Dermis microvascular lymphatic vessel endothelial cell (primary cell): ENCODE data around the gene VIPAS39. TPM values are rescaled to one million over a fixed set of nuclear protein-coding genes. Genes with fewer than 3 reads are reported as not detected.

Experiments used
- DNase-seq, 2 donors: peaks; one replicate each; pipeline versions ENCODE4 v3.0.0 to v3.0.0-alpha.2; 2010; ENCODE audit warnings: low read depth in 2 of 2
- total RNA-seq: library from RNA; depleted of rRNA; stranded (reverse); fragments of >200 nt; gene quantifications from 2 replicates; pipeline ENCODE4 v1.2.1, GENCODE V29; 2014

Gene VIPAS39
- 25.2 and 25.9 TPM in 2 replicates for total RNA-seq

- peak; percentile 99 to 100 for DNase-seq
Observed at GRCh38 chr14:77457522-77458248, at the start of gene VIPAS39, which contains the start of gene AHSA1. Gene VIPAS39, minus strand, starts transcription at chr14:77457601. Its CDS starts 3,499 bp downstream, at chr14:77454102. Gene AHSA1, plus strand, starts transcription at chr14:77458093. Its CDS starts 97 bp downstream, at chr14:77458190.

- no peak for DNase-seq
Observed at GRCh38 chr14:77505031-77505430, 47.6 kb upstream of the VIPAS39 start.

DNA sequence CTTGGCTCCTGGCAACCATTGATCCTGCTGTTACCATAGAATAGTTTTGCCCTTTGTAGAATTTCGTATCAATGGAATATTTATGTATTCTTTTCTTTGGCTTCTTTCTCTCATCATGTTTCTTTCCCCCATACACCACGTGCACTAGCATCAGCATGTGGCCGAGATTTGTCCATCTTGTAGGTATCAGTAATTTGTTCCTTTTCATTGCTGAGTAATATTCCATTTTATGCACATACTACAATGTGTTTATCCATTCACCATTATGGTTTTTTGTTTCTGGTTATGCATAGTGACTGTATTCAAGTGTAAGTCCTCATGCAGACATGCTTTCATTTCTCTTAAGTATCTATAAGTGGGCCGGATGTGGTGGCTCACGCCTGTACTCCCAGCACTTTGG lies 45.7 kb upstream of the VIPAS39 start:
- no peak for DNase-seq

DNA sequence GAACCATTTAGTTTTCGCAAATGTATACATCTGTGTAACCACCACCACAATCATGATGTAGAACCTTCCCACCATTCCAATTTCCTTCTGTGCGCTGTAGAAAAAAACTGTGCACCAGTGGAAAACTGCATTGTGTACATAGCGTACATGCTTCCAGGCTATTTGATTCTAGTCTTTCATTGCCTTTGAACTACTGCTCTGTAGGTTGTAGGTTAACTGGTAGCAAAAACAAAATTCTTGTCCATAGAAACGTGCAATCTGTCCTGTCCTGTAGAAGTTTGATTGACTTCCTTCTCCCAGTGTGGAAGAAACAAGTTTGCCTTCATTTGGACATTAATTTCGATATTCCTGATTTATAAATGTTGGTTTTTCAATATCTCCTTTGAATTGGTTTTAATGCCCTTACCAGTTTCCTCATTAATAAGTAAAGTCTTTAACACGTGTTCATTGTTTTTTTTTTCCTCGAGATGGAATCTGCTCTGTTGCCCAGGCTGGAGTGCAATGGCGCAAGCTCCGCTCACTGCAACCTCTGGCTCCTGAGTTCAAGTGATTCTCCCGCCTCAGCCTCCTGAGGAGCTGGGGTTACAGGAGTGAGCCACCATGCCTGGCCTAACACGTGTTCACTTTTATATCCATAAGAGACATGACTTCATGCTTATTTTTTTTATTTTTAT lies 44.8 kb upstream of the VIPAS39 start:
- no peak for DNase-seq

DNA sequence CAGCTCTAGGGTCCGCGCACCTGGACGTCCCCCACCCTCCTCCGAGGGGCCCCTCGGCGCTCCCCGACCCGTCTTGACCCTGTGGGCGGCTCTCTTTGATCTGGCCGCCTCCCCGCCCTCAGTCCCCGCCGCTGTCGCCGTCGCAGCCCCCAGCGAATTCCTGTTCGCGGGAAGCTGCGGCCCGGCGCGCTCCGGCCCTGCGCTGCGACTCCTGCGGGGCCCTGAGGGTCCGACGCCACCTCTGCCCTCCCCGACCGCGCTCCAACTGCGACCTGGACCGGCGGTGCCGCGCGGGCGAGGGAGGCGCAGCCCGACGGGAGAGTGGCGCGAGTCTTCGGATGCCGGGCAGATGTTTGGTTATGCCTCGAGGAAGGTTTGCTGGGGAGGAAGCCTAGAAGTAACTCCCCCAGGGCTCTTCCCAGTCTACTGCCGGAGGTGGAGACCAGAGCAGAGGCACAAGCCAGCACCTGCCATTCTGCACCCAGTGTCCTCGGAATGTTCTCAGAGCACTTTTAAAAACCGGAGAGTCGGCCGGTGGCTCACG lies 41.7 kb upstream of the VIPAS39 start:
- DNase-seq, result no peak

DNA sequence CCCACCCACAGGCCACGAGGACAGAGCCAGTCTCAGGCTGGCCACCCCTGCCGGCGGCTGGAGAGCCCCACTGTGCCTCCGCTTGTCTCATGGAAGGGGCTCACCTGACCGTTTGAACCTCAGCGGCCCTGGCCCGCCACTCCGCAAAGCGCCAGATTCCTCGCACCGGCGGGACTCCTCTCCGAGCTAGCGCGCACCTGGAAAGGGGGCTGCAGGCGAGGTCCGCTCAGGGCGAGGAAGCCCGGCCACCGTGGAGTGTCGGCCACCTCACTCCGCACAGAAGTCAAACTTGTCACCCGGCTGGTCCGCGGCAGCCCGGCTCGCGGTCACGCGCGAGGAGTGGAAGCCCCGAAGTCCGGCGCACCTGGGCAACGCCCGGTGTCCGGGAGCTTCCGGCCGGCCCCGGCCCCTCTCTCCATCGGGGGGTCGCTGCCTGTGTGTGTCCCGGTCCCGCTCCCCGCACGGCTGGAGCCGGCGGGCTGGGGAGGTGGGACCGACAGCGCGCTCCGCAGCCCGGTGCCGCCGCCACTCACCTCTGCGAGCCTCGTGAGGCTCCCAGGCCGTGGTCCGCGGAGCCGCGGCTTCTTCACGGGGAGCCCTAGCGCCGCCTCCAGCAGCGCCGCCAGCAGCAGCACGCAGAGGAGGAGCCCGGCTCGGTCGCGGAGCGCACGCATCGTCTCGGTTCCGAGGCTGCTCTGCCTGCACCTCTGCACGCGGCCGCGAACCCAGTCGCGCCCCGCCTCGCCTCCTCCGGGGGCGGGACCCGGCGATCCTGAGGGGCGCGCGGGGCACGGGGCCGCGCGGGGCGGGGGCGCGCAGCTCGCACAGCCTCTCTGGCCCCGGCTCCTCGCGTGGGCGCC lies 40.9 kb upstream of the VIPAS39 start, which contains the start of gene ISM2:
Gene ISM2 (minus strand): TSS at position 697 of the 860 bp plus-strand sequence. CDS start 23 bp downstream, at position 674.
- peak in 1 of 2 donors; percentile 45 for DNase-seq

- DNase-seq, result no peak
Observed at GRCh38 chr14:77495334-77495733, 37.9 kb upstream of the VIPAS39 start.

DNA sequence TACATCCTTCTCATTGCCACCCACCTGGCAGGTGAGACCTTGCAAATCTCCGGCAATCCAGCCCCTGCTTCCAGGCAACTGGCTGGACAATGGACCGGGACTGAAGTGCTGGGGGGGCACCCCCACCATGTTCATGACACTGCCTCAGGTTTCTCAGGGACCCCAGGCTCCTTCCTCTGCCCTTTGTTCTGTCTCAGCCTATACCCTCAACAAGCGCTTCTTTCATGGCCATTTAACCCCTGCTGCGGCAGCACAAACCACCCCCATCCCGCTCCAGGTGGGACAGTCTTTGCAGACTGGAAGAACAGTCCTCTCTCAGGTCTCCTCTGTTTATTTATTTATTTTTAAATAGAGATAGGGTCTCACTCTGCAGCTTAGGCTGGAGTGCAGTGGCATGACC lies 33.7 kb upstream of the VIPAS39 start:
- no peak for DNase-seq

DNA sequence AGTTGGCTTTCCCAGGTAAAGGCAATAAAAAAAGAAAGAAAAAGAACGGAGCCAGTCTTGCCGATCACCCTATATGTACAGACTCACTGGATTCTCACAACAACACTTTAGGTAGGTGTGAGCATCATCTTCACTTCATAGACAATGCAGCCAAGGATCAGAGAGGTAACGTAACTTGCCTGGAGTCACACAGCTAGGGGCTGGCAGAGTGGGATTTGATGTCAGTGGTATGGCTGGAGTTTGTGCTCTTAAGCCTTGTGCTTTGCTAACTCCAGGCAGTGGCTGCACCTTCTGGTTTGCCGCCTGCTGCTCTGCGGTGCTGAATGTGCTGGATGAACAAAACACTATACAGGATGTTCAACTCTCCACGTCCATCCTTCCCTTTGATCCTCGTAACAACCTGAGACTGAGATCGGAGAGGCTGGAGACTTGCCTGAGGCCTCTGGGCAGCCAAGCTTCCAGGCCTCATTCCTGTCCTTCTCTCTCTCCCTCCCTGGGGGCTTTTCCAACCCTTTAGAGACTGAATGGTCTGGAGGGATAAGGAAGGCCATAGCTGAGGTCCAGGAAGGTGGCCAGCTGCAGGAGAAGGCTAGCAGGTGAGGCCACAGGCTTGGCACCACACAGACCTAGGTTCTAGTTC lies 33.1 kb upstream of the VIPAS39 start:
- no peak for DNase-seq

GRCh38 chr14:77489041-77489440 lies 31.6 kb upstream of the VIPAS39 start:
- no peak for DNase-seq

GRCh38 chr14:77488558-77488957 lies 31.2 kb upstream of the VIPAS39 start:
- DNase-seq, result no peak

DNA sequence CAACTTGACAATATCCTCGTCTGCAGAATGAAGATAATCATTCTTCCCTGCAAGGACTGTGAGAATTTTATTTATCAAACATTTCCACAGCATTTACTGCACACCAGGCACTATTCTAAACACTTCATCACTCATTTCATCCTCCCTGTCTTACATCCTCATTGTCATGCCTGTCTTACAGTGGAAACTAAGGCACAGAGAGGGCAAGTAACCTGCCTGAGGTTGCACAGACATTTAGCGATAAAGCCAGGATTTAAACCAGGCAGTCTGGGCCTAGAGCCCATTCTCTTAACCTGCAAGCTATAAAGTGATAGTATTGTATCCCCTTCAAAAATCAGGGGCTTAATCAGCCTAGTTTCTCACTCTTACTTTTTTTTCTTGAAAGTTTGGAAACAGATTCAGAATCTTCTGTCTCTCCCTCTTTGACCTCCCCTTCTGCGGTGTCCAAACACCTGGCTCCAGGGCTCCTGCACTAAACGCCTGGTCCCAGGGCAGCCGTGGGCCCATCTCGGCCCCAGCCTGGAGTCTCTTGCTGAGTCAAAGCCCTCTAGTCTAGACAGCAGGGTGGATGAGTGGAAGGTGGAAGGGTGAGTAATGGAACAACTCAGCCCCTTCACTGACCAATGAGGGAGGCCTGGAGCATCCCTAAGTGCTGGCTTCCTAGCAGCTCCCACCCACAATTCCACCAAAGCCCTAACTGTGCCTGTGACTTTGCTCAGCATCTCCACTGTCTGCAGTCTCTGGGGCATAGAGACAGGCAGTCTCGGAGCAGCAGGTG lies 28.7 kb upstream of the VIPAS39 start:
- DNase-seq, result no peak

- DNase-seq, result no peak
Observed at GRCh38 chr14:77485256-77485655, 27.9 kb upstream of the VIPAS39 start.

DNA sequence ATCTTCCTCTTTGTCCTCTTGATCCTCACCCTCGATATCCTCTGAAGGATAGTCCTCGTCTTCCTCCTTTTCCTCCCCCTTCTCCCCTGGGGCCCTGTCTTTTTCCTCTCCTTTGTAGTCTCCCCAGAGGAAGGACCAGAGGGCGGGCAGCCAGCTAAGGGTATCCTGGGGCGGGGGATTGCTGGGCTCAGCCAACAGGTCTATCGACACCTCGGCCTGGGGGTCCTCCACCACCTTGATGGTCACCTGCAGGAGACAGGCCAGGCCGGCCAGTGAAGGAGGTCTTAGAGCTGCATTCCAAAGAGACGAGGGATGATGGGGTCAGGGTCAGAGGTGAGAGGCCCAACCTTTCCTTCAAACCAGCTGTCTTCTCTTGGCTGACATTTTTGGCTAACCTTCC lies 25.0 kb upstream of the VIPAS39 start:
- DNase-seq, result no peak

- DNase-seq, result no peak
Observed at GRCh38 chr14:77478796-77479195, 21.4 kb upstream of the VIPAS39 start.

- DNase-seq, result no peak
Observed at GRCh38 chr14:77478029-77478428, 20.6 kb upstream of the VIPAS39 start.

DNA sequence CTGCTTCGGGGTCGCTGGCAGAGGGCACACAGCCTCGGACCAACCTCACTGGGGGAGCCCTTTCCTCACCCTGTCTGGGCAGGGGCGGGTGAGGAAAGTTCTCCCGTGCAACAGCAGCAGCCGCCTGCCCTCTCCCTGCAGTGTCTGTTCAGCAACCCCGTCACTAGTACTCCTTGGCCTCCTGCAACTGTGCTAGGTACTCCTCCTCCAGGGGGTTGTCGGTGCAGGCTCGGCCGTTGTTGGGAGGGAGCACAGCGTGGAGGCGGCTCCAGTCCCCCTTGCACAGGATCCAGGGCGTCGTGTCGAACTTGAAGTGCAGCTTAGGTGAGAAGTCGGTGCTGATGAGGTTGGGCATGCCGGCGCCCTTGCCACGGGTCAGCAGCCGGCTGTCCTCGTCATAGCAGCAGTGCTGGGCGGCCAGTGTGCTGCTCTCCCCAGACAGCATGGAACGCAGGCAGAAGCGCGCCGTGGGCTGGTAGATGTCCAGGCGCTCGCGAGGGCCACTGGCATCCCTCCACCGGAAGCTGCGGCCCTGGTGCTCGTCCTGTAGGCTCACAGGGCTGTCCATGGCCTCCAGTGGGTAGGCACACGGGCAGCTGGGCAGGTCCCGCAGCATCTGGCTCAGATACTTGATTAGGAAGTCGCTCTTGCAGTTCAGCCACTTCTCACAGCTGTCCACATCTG lies 18.2 kb upstream of the VIPAS39 start:
- no peak for DNase-seq

- DNase-seq, result no peak
Observed at GRCh38 chr14:77474479-77475177, 17.2 kb upstream of the VIPAS39 start.

DNA sequence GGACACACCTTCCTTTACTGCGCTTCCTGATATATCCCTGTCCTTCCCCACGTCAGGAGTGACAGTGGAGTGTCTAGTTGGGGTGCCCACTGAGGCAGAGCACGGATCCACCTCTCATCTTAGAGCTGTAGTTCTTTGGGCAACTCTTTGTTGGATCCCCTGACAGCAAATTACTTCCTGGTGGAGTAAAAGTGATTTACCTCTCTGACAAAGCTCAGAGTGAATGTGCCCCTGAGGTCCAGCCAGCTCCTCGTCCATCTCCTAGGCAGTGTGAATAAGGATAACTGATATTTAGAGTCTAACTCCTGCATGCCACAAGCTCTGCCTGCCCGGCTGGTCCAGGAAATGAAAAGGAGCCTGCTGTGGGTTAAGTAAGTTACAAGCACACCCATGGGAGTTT lies 16.5 kb upstream of the VIPAS39 start:
- no peak for DNase-seq
